Measurements from ENCODE around the gene NELFCD.

DNA sequence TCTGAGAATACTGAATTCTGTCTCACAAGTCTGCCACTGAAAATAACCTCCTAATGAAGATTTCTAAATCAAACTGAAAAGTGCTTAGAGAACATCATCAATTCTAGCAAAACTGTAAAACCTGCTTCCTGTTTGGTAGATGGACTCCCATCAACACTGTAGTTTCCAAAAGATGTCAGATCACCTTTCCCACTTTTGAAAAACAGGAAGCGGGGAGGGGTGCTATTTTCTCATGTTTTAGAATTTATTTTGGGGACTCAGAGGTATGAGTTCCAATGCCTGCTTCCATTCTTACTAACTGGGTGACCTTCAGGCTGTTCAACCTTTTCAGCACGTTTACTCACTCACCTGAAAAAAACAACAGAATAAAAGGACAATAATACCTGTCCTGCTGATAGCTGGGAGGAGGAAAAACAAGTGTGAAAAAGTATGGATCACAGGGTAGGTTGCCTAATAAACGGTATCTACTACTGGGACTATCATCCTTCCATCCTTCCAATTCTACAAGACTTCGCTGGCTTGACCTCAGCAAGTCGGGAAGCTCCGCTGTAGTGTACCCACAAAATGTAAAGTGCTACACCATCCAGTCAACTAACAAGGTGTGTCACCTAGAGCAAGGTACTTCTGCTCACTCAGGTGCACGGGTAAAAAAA, 50.0 kb downstream of the NELFCD start:
- TF ChIP-seq CHD2 (IDR thresholded peaks at IDR 0.05; ENCODE audit: low read depth, low read length) (no peak), TBP (optimal IDR thresholded peaks at IDR 0.05; ENCODE audit: low read depth, low read length) (no peak), POU5F1 (IDR thresholded peaks at IDR 0.05; ENCODE audit: borderline replicate concordance, low read depth, low read length, partially characterized antibody) (no peak), POLR2A (conservative IDR thresholded peaks at IDR 0.05) (no peak), EP300 (IDR thresholded peaks at IDR 0.05; ENCODE audit: low read length) (no peak), FOXK2 (conservative IDR thresholded peaks at IDR 0.05 in 1 of 2, IDR thresholded peaks at IDR 0.05 in 1 of 2; ENCODE audit: low read depth in 2 of 2) (no peak), GABPA (tag; conservative IDR thresholded peaks at IDR 0.05; ENCODE audit: low read depth) (no peak), KDM4B (IDR thresholded peaks at IDR 0.05; ENCODE audit: borderline replicate concordance in 2 of 2, low read depth in 1 of 2) (no peak), POLR3A (IDR thresholded peaks at IDR 0.05; ENCODE audit: borderline replicate concordance, extremely low read depth, insufficient read depth, insufficient read length) (no peak), LEF1 (IDR thresholded peaks at IDR 0.05) (no peak), GATAD2A (IDR thresholded peaks at IDR 0.05) (no peak), BACH1 (tag; IDR thresholded peaks at IDR 0.05) (no peak)
- TF ChIP-seq, protein P1, sequence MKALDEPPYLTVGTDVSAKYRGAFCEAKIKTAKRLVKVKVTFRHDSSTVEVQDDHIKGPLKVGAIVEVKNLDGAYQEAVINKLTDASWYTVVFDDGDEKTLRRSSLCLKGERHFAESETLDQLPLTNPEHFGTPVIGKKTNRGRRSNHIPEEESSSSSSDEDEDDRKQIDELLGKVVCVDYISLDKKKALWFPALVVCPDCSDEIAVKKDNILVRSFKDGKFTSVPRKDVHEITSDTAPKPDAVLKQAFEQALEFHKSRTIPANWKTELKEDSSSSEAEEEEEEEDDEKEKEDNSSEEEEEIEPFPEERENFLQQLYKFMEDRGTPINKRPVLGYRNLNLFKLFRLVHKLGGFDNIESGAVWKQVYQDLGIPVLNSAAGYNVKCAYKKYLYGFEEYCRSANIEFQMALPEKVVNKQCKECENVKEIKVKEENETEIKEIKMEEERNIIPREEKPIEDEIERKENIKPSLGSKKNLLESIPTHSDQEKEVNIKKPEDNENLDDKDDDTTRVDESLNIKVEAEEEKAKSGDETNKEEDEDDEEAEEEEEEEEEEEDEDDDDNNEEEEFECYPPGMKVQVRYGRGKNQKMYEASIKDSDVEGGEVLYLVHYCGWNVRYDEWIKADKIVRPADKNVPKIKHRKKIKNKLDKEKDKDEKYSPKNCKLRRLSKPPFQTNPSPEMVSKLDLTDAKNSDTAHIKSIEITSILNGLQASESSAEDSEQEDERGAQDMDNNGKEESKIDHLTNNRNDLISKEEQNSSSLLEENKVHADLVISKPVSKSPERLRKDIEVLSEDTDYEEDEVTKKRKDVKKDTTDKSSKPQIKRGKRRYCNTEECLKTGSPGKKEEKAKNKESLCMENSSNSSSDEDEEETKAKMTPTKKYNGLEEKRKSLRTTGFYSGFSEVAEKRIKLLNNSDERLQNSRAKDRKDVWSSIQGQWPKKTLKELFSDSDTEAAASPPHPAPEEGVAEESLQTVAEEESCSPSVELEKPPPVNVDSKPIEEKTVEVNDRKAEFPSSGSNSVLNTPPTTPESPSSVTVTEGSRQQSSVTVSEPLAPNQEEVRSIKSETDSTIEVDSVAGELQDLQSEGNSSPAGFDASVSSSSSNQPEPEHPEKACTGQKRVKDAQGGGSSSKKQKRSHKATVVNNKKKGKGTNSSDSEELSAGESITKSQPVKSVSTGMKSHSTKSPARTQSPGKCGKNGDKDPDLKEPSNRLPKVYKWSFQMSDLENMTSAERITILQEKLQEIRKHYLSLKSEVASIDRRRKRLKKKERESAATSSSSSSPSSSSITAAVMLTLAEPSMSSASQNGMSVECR (CRISPR knock-in tag; IDR thresholded peaks at IDR 0.05), result no peak
- TF ChIP-seq, protein P2, sequence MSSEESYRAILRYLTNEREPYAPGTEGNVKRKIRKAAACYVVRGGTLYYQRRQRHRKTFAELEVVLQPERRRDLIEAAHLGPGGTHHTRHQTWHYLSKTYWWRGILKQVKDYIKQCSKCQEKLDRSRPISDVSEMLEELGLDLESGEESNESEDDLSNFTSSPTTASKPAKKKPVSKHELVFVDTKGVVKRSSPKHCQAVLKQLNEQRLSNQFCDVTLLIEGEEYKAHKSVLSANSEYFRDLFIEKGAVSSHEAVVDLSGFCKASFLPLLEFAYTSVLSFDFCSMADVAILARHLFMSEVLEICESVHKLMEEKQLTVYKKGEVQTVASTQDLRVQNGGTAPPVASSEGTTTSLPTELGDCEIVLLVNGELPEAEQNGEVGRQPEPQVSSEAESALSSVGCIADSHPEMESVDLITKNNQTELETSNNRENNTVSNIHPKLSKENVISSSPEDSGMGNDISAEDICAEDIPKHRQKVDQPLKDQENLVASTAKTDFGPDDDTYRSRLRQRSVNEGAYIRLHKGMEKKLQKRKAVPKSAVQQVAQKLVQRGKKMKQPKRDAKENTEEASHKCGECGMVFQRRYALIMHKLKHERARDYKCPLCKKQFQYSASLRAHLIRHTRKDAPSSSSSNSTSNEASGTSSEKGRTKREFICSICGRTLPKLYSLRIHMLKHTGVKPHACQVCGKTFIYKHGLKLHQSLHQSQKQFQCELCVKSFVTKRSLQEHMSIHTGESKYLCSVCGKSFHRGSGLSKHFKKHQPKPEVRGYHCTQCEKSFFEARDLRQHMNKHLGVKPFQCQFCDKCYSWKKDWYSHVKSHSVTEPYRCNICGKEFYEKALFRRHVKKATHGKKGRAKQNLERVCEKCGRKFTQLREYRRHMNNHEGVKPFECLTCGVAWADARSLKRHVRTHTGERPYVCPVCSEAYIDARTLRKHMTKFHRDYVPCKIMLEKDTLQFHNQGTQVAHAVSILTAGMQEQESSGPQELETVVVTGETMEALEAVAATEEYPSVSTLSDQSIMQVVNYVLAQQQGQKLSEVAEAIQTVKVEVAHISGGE (CRISPR knock-in tag; IDR thresholded peaks at IDR 0.05), result no peak
